ENCODE measurements around the gene KRT72. TPM values are rescaled to one million over a fixed set of nuclear protein-coding genes. Genes with fewer than 3 reads are reported as not detected.

KRT72 gene
- total and polyA plus RNA-seq, 2 experiments from 2014 or later: not detected

DNA sequence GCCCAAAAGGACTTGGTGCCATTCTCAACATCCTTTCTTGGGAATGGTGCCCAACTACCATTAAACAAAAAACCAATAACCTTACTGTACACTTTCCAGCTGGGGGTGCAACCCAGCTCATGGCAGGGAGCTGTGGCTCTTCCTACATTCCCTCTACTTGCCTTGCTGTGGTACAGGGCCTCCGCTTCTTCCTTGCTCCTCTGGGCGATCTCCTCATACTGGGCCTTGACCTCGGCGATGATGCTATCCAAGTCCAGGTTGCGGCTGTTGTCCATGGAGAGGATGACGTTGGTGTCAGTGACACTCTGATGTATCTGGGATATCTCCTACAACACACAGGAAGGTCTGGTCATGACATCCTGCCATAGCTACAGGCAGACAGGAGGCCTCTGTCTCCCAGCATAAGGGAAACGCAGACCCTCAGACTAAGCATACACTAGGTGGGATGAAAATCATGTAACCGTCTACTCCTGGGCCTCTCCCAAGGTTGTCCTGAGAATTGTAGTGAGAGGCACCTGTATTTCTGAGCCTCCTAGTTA is 46.8 kb upstream of the KRT72 start:
- no peak for DNase-seq (ENCODE audit: low spot score)
- Histone ChIP-seq H3K9me3 (ENCODE audit: low read depth) (no peaks in the 10 kb centered on the region), H3K4me2 (no peak overlapping the region), H3K36me3 (replicated peaks; ENCODE audit: insufficient read depth, low read depth) (no peaks in the 10 kb centered on the region), H4K20me1 (ENCODE audit: insufficient read depth, poor library complexity, severe bottlenecking) (no peaks in the 10 kb centered on the region), H3K79me2 (no peaks in the 10 kb centered on the region), H3K27ac (no peak overlapping the region), H2AFZ (no peak overlapping the region), H3K4me1 (ENCODE audit: insufficient read depth) (peaks cover 4% of the 10 kb centered on the region), H3K27me3 (peaks cover 4% of the 10 kb centered on the region), H3K4me3 (no peak overlapping the region), H3K9me2 (replicated peaks; ENCODE audit: insufficient read depth) (no peaks in the 10 kb centered on the region)
- TF ChIP-seq, protein P1, sequence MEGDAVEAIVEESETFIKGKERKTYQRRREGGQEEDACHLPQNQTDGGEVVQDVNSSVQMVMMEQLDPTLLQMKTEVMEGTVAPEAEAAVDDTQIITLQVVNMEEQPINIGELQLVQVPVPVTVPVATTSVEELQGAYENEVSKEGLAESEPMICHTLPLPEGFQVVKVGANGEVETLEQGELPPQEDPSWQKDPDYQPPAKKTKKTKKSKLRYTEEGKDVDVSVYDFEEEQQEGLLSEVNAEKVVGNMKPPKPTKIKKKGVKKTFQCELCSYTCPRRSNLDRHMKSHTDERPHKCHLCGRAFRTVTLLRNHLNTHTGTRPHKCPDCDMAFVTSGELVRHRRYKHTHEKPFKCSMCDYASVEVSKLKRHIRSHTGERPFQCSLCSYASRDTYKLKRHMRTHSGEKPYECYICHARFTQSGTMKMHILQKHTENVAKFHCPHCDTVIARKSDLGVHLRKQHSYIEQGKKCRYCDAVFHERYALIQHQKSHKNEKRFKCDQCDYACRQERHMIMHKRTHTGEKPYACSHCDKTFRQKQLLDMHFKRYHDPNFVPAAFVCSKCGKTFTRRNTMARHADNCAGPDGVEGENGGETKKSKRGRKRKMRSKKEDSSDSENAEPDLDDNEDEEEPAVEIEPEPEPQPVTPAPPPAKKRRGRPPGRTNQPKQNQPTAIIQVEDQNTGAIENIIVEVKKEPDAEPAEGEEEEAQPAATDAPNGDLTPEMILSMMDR (IDR thresholded peaks at IDR 0.05; ENCODE audit: poor library complexity): no peak
- TF ChIP-seq EZH2 (IDR thresholded peaks at IDR 0.05; ENCODE audit: borderline replicate concordance) (no peak), EZH2phosphoT487 (IDR thresholded peaks at IDR 0.05; ENCODE audit: low read depth, severe bottlenecking, unreplicated experiment) (no peak)
- 88% methylated on average over 8 of the region's 8 CpGs for WGBS (ENCODE audit: low lambda C conversion rate, missing lambda C conversion rate)

DNA sequence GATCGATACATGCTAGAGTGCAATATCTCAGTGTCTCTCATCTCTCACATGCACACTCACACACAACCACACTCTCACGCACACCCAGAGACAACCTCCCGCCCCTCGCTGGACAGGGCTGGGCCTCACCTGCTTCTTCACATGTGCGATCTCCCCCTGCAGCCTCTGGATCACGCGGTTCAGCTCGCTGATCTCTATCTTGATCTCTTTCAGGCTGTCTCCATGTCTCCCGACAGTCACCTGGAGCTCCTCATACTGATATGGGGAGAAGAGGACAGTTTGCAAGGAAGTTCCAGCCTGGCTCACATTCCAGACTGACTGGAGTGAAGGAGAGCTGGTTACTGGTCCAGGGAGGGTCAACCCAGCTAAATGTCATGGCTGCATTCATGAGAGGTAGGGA is 46.3 kb upstream of the KRT72 start:
- DNase-seq (ENCODE audit: low spot score): no peak
- Histone ChIP-seq H3K9me2 (replicated peaks; ENCODE audit: insufficient read depth) (no peaks in the 10 kb centered on the region), H3K4me1 (ENCODE audit: insufficient read depth) (peaks cover 4% of the 10 kb centered on the region), H3K27me3 (peaks cover 4% of the 10 kb centered on the region), H3K4me3 (no peak overlapping the region), H3K27ac (no peak overlapping the region), H3K36me3 (replicated peaks; ENCODE audit: insufficient read depth, low read depth) (no peaks in the 10 kb centered on the region), H3K79me2 (no peaks in the 10 kb centered on the region), H4K20me1 (ENCODE audit: insufficient read depth, poor library complexity, severe bottlenecking) (no peaks in the 10 kb centered on the region), H3K4me2 (no peak overlapping the region), H2AFZ (no peak overlapping the region), H3K9me3 (ENCODE audit: low read depth) (no peaks in the 10 kb centered on the region)
- WGBS (ENCODE audit: low lambda C conversion rate, missing lambda C conversion rate): 89% methylated on average over 9 of the region's 9 CpGs
- TF ChIP-seq EZH2 (IDR thresholded peaks at IDR 0.05; ENCODE audit: borderline replicate concordance) (no peak), EZH2phosphoT487 (IDR thresholded peaks at IDR 0.05; ENCODE audit: low read depth, severe bottlenecking, unreplicated experiment) (no peak)
- TF ChIP-seq, protein P1 (IDR thresholded peaks at IDR 0.05; ENCODE audit: poor library complexity): no peak

DNA sequence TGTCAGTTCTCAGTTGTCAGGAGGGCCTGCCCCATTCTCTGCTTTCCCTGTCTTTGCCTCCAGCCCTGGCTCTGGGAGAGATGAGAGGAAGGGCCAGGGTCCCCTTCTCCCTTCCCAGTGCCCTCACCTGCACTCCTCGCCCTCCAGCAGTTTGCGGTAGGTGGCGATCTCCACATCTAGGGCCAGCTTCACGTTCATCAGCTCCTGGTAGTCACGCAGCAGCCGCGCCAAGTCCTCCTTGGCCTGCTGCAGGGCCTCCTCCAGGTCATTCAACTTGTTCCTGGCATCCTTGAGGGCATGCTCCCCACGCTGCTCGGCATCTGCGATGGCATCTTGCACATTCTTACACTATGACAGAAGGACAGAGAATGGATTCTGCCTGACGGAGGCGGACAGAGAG is 45.4 kb upstream of the KRT72 start:
- Histone ChIP-seq H3K27me3 (peaks cover 9% of the 10 kb centered on the region), H4K20me1 (ENCODE audit: insufficient read depth, poor library complexity, severe bottlenecking) (no peaks in the 10 kb centered on the region), H3K9me3 (ENCODE audit: low read depth) (no peaks in the 10 kb centered on the region), H2AFZ (no peak overlapping the region), H3K79me2 (no peaks in the 10 kb centered on the region), H3K9me2 (replicated peaks; ENCODE audit: insufficient read depth) (no peaks in the 10 kb centered on the region), H3K36me3 (replicated peaks; ENCODE audit: insufficient read depth, low read depth) (no peaks in the 10 kb centered on the region), H3K4me1 (ENCODE audit: insufficient read depth) (peaks cover 4% of the 10 kb centered on the region), H3K4me3 (no peak overlapping the region), H3K4me2 (no peak overlapping the region), H3K27ac (no peak overlapping the region)
- DNase-seq (ENCODE audit: low spot score): no peak
- 83% methylated on average over 12 of the region's 12 CpGs for WGBS (ENCODE audit: low lambda C conversion rate, missing lambda C conversion rate)
- TF ChIP-seq, protein P1 (IDR thresholded peaks at IDR 0.05; ENCODE audit: poor library complexity): no peak
- no peak for TF ChIP-seq EZH2phosphoT487 (IDR thresholded peaks at IDR 0.05; ENCODE audit: low read depth, severe bottlenecking, unreplicated experiment)

DNA sequence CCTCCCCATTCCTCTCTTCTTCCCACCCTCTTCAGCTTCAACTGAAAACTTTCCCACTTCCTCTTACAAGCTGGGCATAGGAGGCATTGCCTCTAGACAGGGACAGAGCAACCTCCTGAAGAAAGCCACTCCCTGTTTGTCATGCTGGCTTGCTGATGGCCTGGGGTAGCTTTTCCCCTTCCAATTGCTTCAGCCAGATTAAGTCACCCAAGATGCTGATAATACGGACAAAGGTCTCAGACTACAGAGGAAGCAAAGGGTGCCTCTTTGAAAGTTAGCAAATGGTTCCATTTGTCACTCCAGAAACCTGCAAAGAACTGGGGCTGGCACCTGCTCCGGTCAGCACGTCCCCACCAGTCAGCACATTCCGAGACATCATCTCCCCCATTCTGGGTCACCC is 44.7 kb upstream of the KRT72 start:
- peaks cover 13% of the 10 kb centered on the region for H3K27me3 ChIP-seq
- H3K36me3 ChIP-seq (replicated peaks; ENCODE audit: insufficient read depth, low read depth): no peaks in the 10 kb centered on the region
- H3K79me2 ChIP-seq: no peaks in the 10 kb centered on the region
- H3K9me2 ChIP-seq (replicated peaks; ENCODE audit: insufficient read depth): no peaks in the 10 kb centered on the region
- no peaks in the 10 kb centered on the region for H3K9me3 ChIP-seq (ENCODE audit: low read depth)
- H3K27ac ChIP-seq: peak overlapping the region; percentile 75
- peak; percentile 36 for DNase-seq (ENCODE audit: low spot score)
- no peaks in the 10 kb centered on the region for H4K20me1 ChIP-seq (ENCODE audit: insufficient read depth, poor library complexity, severe bottlenecking)
- WGBS (ENCODE audit: low lambda C conversion rate, missing lambda C conversion rate): 80% methylated on average over 4 of the region's 4 CpGs
- TF ChIP-seq EZH2 (IDR thresholded peaks at IDR 0.05; ENCODE audit: borderline replicate concordance) (no peak), EZH2phosphoT487 (IDR thresholded peaks at IDR 0.05; ENCODE audit: low read depth, severe bottlenecking, unreplicated experiment) (no peak)
- TF ChIP-seq, protein P1 (IDR thresholded peaks at IDR 0.05; ENCODE audit: poor library complexity): no peak
- no peak overlapping the region for H3K4me3 ChIP-seq
- H3K4me1 ChIP-seq (ENCODE audit: insufficient read depth): peaks cover 4% of the 10 kb centered on the region
- no peak overlapping the region for H2AFZ ChIP-seq
- H3K4me2 ChIP-seq: peak overlapping the region; percentile 23

Measured in hepatocyte (in vitro differentiated cells).